BE2C (cell line): ENCODE measurements around the gene PRSS21.

Experiments
- DNase-seq: peaks from one replicate; pipeline ENCODE4 v3.0.0-alpha.2; 2020
- H3K27me3 ChIP-seq: fragments of 250-450 bp; sonication (Bioruptor Pico); 2 replicates; pipeline ENCODE4 v1.5.1; 2020; ENCODE audit warnings: mild to moderate bottlenecking
- H3K36me3 ChIP-seq: fragments of 250-450 bp; sonication (Bioruptor Pico); 2 replicates; pipeline ENCODE4 v1.5.1; 2020; ENCODE audit warnings: mild to moderate bottlenecking
- H3K4me1 ChIP-seq: fragments of 250-450 bp; sonication (Bioruptor Pico); 2 replicates; pipeline ENCODE4 v1.5.1; 2020
- H3K4me3 ChIP-seq: 2 replicates; pipeline ENCODE4 v1.5.1; 2011; ENCODE audit warnings: low read depth, low read length
- H3K9me3 ChIP-seq: fragments of 250-450 bp; sonication (Bioruptor Pico); 2 replicates; pipeline ENCODE4 v1.5.1; 2020
- CTCF ChIP-seq: IDR thresholded peaks from 2 replicates; pipeline ENCODE4 v1.5.1; 2012; ENCODE audit warnings: mild to moderate bottlenecking, low read depth, low read length

PRSS21 gene

GRCh38 chr16:2810651-2811050 lies 6.4 kb upstream of the PRSS21 start:
- peaks cover 12% of the 10 kb centered on the region for H3K27me3 ChIP-seq
- no peak for TF ChIP-seq CTCF
- DNase-seq, result no peak
- H3K4me3 ChIP-seq, result no peak overlapping the region
- no peaks in the 10 kb centered on the region for H3K36me3 ChIP-seq
- H3K9me3 ChIP-seq, result no peaks in the 10 kb centered on the region
- no peaks in the 10 kb centered on the region for H3K4me1 ChIP-seq

DNA sequence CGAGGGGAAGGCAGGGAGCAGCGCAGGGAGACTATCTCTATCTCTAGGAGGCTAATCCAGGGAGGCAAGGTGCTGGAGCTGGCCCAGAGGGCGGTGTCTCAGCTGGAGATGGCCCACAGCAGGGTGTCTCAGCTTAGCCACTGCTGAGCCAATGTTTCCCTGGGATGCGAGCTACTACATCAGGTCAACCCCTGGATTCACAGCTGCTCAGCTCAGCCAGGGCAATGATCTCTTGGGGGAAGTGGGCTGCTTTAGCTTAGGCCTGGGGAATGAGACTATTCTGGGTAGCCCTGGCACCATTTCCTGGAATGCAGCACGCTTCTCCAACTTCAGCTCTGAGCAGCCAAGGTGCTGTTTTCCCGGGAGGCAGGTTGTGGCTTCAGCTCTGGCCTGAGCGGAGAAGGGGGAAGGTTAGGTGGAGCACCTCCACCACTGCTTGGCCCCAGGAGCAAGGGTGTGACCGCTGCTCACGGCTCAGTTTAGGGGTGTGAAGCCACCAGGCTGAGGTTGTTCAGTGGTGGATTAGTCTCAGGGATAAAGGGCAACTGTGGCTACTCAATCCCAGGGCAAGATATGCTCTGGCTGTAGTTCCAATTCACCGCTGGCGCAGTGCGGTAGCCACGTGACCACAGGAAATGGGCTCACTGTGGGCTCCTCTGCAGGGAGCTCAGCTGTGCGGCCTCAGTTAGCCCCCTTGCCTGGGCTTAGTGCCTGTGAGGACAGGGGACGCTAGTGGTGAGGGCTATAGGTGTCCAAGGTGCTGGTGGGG lies 5.2 kb upstream of the PRSS21 start:
- no peak for TF ChIP-seq CTCF
- no peaks in the 10 kb centered on the region for H3K36me3 ChIP-seq

GRCh38 chr16:2813771-2814221 lies 3.2 kb upstream of the PRSS21 start:
- no peak for TF ChIP-seq CTCF
- H3K4me1 ChIP-seq, result no peaks in the 10 kb centered on the region
- peaks cover 11% of the 10 kb centered on the region for H3K27me3 ChIP-seq
- DNase-seq, result no peak
- H3K9me3 ChIP-seq, result no peaks in the 10 kb centered on the region
- no peaks in the 10 kb centered on the region for H3K36me3 ChIP-seq
- H3K4me3 ChIP-seq, result no peak overlapping the region

More for the DNA sequence above, 5.2 kb upstream of the PRSS21 start:
- Histone ChIP-seq H3K9me3 (no peaks in the 10 kb centered on the region), H3K27me3 (peaks cover 12% of the 10 kb centered on the region), H3K4me3 (no peak overlapping the region), H3K4me1 (no peaks in the 10 kb centered on the region)
- DNase-seq, result no peak

- no peak for TF ChIP-seq CTCF
- H3K36me3 ChIP-seq, result no peaks in the 10 kb centered on the region
Observed at GRCh38 chr16:2814551-2815298, 2.3 kb upstream of the PRSS21 start.

DNA sequence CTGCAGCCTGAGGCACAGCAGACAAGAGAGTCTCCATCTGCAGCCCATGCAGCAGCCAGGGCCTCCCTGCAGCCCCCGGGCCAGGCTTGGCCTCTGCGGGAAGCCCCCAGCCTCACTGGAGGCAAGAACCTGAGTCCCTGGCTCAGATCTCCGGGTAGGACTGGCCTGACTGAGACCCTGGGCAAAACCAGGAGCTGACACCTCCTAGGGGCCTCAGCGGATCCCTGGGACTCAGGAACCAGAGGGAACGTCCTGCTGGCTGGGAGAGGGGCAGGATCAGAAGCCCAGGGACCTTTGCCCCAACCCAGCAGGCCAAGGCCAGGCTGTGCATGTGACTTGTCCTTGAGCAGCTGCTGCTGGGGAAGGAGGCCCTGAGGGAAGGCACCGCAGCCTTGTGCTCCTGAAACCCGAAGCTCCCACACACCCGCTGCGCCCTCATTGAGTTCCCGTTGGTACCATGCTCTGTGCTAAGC lies 1.7 kb upstream of the PRSS21 start:
- H3K4me3 ChIP-seq, result no peak overlapping the region
- no peak for TF ChIP-seq CTCF
- no peak for DNase-seq
- 0 out of 2 replicates have a peak, but pooled peaks cover 3% of the 10 kb centered on the region for H3K27me3 ChIP-seq
- H3K4me1 ChIP-seq, result no peaks in the 10 kb centered on the region
- H3K9me3 ChIP-seq, result no peaks in the 10 kb centered on the region
- H3K36me3 ChIP-seq, result no peaks in the 10 kb centered on the region

More at GRCh38 chr16:2814551-2815298, 2.3 kb upstream of the PRSS21 start:
- no peak for DNase-seq
- Histone ChIP-seq H3K4me3 (no peak overlapping the region), H3K27me3 (peaks cover 7% of the 10 kb centered on the region), H3K9me3 (no peaks in the 10 kb centered on the region), H3K4me1 (no peaks in the 10 kb centered on the region)
